ENCODE measurements around the gene EFCAB6. TPM values are rescaled to one million over a fixed set of nuclear protein-coding genes. Genes with fewer than 3 reads are reported as not detected.

EFCAB6 gene
- total and polyA plus RNA-seq, 8 donors: 0.29 to 10.5 (median 3.5) TPM

DNA sequence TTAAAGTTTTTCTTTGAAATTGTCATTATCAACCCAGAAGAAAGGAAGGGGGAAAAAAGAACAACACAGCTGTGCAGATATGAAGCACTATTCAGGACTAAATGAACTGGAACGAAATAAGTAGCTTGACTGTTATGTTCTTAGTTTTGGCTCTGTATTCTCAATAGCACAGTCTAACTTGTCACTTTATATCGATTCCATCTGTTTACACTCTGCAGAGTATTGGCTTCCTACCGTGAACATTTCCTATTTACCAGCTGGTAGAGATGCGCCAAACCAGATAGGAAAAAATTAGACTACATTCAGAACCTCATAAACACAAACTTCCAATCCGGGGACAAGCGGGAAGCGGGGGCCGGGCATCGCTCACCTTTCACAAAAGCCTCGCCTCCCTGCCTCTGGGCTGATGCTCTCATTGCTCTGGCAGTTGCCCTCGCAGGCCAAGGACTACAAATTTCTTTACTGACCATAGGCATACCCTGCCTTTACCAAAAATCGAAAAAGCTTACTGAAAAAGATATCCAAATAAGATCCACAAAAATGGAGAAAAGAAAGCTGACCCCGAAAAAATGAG lies 66.2 kb downstream of the EFCAB6 start:
- Histone ChIP-seq H3K4me1 (peaks cover 0 to 10% (median 4%) of the 10 kb centered on the region in 4 donors), H3K27me3 (peaks cover 0 to 4% (median 0%) of the 10 kb centered on the region in 3 donors), H3K9me3 (no peaks in the 10 kb centered on the region), H3K36me3 (no peaks in the 10 kb centered on the region), H3K27ac (no peak overlapping the region), H3K4me3 (no peak overlapping the region)
- 75 to 82% (median 78%) methylated on average over 13 of the region's 13 CpGs for WGBS, 5 donors
- intact Hi-C loops (cut with DNase I; ENCODE audit: low total_unique reads): no loop called here
- TF ChIP-seq EP300 (IDR thresholded peaks at IDR 0.05) (no peak), POLR2AphosphoS5 (IDR thresholded peaks at IDR 0.05) (no peak), POLR2A (IDR thresholded peaks at IDR 0.05) (no peak)
- TF ChIP-seq, protein P1, sequence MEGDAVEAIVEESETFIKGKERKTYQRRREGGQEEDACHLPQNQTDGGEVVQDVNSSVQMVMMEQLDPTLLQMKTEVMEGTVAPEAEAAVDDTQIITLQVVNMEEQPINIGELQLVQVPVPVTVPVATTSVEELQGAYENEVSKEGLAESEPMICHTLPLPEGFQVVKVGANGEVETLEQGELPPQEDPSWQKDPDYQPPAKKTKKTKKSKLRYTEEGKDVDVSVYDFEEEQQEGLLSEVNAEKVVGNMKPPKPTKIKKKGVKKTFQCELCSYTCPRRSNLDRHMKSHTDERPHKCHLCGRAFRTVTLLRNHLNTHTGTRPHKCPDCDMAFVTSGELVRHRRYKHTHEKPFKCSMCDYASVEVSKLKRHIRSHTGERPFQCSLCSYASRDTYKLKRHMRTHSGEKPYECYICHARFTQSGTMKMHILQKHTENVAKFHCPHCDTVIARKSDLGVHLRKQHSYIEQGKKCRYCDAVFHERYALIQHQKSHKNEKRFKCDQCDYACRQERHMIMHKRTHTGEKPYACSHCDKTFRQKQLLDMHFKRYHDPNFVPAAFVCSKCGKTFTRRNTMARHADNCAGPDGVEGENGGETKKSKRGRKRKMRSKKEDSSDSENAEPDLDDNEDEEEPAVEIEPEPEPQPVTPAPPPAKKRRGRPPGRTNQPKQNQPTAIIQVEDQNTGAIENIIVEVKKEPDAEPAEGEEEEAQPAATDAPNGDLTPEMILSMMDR (IDR thresholded peaks at IDR 0.05): no peak
- DNase-seq: peak in 1 of 2 donors; percentile 24

DNA sequence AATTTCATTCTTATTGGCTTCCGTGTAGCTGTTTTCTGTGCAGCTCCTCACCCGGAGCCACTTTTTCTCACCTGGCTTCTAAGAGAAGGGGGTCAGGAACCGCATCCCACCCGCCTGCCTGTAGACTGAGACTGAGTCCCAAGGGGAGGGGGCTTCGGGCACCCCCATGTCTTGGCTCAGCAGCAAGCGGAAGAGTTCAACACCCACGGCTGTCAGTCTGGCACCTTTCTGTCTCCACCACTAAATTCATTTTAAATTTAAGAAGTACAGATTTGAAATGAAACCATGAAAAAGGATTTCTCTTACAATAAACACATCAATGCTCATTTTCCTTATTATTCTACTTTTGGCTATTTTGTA lies 66.7 kb downstream of the EFCAB6 start:
- H3K4me1 ChIP-seq: peaks cover 0 to 10% (median 4%) of the 10 kb centered on the region in 4 donors
- no peaks in the 10 kb centered on the region for H3K36me3 ChIP-seq
- no peak for DNase-seq
- TF ChIP-seq POLR2AphosphoS5 (IDR thresholded peaks at IDR 0.05) (no peak), POLR2A (IDR thresholded peaks at IDR 0.05) (no peak), EP300 (IDR thresholded peaks at IDR 0.05) (no peak)
- TF ChIP-seq, protein P1 (IDR thresholded peaks at IDR 0.05): no peak
- intact Hi-C loops (cut with DNase I; ENCODE audit: low total_unique reads): no loop called here
- H3K27me3 ChIP-seq: peaks cover 0 to 4% (median 0%) of the 10 kb centered on the region in 3 donors
- H3K9me3 ChIP-seq: no peaks in the 10 kb centered on the region
- WGBS, 5 donors: 72 to 85% (median 82%) methylated on average over 7 of the region's 7 CpGs
- no peak overlapping the region for H3K4me3 ChIP-seq
- H3K27ac ChIP-seq: no peak overlapping the region

DNA sequence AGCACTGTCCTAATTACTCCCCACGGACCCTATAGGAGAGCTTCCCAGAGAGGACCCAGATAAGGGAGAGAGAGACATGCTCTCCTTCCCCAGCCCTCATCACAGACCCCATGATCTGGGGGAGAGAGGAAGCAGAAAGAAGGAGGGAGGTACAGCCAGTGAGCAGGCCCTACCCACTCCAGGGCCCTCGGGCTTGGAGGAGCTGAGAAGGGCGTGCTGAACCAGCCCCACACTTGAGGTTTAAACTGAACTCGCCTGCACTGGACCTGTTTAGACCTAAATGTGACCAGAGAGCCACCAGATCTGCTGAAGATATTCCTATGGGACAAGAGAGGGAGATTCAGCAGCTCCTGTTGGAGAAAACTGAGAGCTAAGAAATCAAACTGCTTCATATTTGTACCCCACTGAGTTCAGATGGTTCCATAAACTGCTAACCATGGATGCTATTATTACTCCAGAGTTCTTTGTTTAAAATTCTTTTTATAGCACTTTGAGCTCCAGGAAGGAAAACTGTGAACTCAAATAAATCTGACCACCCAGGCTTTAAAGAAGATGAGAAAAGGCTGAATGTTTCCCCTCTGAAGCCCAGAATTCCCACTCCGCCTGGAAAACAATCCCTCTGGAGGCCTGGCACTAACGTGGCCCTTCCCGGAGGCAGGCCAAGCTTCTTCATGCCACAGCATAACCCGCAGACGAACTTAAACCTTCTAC lies 67.2 kb downstream of the EFCAB6 start:
- no peak overlapping the region for H3K27ac ChIP-seq
- no peaks in the 10 kb centered on the region for H3K9me3 ChIP-seq
- no peaks in the 10 kb centered on the region for H3K36me3 ChIP-seq
- TF ChIP-seq EP300 (IDR thresholded peaks at IDR 0.05) (no peak), POLR2A (IDR thresholded peaks at IDR 0.05) (no peak), POLR2AphosphoS5 (IDR thresholded peaks at IDR 0.05) (no peak)
- TF ChIP-seq, protein P1 (IDR thresholded peaks at IDR 0.05): no peak
- DNase-seq: peak in 1 of 2 donors; percentile 14
- peaks cover 0 to 4% (median 4%) of the 10 kb centered on the region in 3 donors for H3K27me3 ChIP-seq
- no peak overlapping the region for H3K4me3 ChIP-seq
- H3K4me1 ChIP-seq: peaks cover 0 to 10% (median 4%) of the 10 kb centered on the region in 4 donors
- 47 to 73% (median 60%) methylated on average over 9 of the region's 9 CpGs for WGBS, 5 donors
- intact Hi-C loops (cut with DNase I; ENCODE audit: low total_unique reads): no loop called here

DNA sequence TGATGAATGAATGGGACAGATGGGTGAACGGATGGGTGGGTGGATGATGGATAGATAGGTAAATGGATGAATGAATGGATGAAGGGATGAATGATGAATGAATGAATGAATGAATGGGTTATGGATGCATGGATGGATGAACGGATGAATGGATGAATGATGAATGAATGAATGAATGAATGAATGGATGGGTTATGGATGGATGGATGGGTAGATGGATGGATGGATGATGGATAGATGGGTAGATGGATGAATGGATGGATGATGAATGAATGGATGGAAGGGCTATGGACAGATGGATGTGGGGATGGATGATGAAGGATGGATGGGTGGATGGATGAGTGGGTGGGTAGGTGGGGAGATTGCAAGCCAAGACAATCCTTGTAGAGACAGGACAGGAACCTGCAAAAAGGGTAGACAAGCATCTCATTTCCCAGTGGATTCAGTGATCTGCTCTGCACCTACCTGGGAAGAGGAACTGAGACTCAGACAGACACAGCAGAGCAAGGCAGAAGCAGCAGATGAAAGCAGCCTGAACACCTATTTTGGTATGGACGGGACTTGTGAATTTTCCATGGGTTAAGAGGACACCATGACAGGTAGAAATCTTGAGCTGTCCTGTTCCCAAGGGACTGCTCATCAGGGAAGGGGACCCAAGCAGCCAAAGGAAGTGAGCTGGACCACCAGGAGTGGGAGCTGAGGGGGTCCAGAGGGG lies 68.0 kb downstream of the EFCAB6 start:
- H3K9me3 ChIP-seq: no peaks in the 10 kb centered on the region
- DNase-seq: no peak
- H3K4me3 ChIP-seq: no peak overlapping the region
- peaks cover 0 to 6% (median 4%) of the 10 kb centered on the region in 3 donors for H3K27me3 ChIP-seq
- no peaks in the 10 kb centered on the region for H3K36me3 ChIP-seq
- no peak for TF ChIP-seq POLR2A (IDR thresholded peaks at IDR 0.05)
- no peak for TF ChIP-seq EP300 (IDR thresholded peaks at IDR 0.05)
- TF ChIP-seq, protein P1 (IDR thresholded peaks at IDR 0.05): no peak
- TF ChIP-seq POLR2AphosphoS5 (IDR thresholded peaks at IDR 0.05): no peak
- H3K4me1 ChIP-seq: peaks cover 0 to 10% (median 4%) of the 10 kb centered on the region in 4 donors
- intact Hi-C loops (cut with DNase I; ENCODE audit: low total_unique reads): no loop called here
- WGBS, 5 donors: 92 to 96% (median 94%) methylated on average over 3 of the region's 3 CpGs
- no peak overlapping the region for H3K27ac ChIP-seq
